IMR-90 (cell line): ENCODE data around the gene ZNF48. TPM values are rescaled to one million over a fixed set of nuclear protein-coding genes. Genes with fewer than 3 reads are reported as not detected.

Experiments used
- ATAC-seq: fragments of 200-7000 bp; cut with Tn5 transposase; 2 replicates; pipeline ENCODE4 v1.9.1; 2020; ENCODE audit warnings: low read depth, mild to moderate bottlenecking, moderate library complexity
- BruUV-seq: library from RNA; stranded (reverse); fragments of 400-500 nt; replicated peaks from 2 replicates; lab custom pipeline; 2021; lab: Mats Ljungman, UMichigan
- CTCF ChIA-PET: fragments of 300-600 bp; formaldehyde crosslinking; extraction: SDS; loops from one replicate; lab custom pipeline; 2021; ENCODE audit warnings: antibody characterized with exemption; lab: Yijun Ruan, JAX
- POLR2A ChIA-PET: fragments of 300-600 bp; sonication (Branson Sonifier 250); formaldehyde crosslinking; loops from one replicate; lab custom pipeline; 2022; ENCODE audit warnings: antibody characterized with exemption; ENCODE audit not compliant: unreplicated experiment; lab: Charles Lee
- DNase-seq: peaks from one replicate; pipeline ENCODE4 v3.0.0; 2013
- H2AFZ ChIP-seq: replicated peaks from 2 replicates; pipeline ENCODE3; 2013; ENCODE audit warnings: low read length, mild to moderate bottlenecking; ENCODE audit not compliant: poor library complexity
- H2AK5ac ChIP-seq: 2 replicates; pipeline ENCODE4 v1.6.1; 2013; ENCODE audit warnings: low read depth, low read length, inconsistent platforms
- H2AK9ac ChIP-seq: replicated peaks from 2 replicates; pipeline ENCODE3; 2013; ENCODE audit warnings: mild to moderate bottlenecking, low read depth, low read length, moderate library complexity; ENCODE audit not compliant: poor library complexity
- H2BK120ac ChIP-seq: 2 replicates; pipeline ENCODE4 v1.6.1; 2013; ENCODE audit warnings: low read depth, low read length, inconsistent platforms
- H2BK15ac ChIP-seq: 3 replicates; pipeline ENCODE4 v1.6.1; 2013; ENCODE audit warnings: low read depth, low read length, inconsistent platforms
- H2BK20ac ChIP-seq: 2 replicates; pipeline ENCODE4 v1.6.1; 2013; ENCODE audit warnings: low read depth, mild to moderate bottlenecking, inconsistent platforms, low read length, moderate library complexity
- H2BK5ac ChIP-seq: 2 replicates; pipeline ENCODE4 v1.6.1; 2013; ENCODE audit warnings: mild to moderate bottlenecking, low read depth, low read length, inconsistent platforms; ENCODE audit not compliant: poor library complexity, severe bottlenecking
- H3K14ac ChIP-seq: replicated peaks from 2 replicates; pipeline ENCODE4 v1.6.1; 2013; ENCODE audit warnings: low read depth, low read length, inconsistent platforms
- H3K18ac ChIP-seq: 2 replicates; pipeline ENCODE4 v1.6.1; 2013; ENCODE audit warnings: low read depth, low read length, control low read depth
- H3K23ac ChIP-seq: 2 replicates; pipeline ENCODE4 v1.6.1; 2013; ENCODE audit warnings: low read depth, low read length, inconsistent platforms
- H3K27ac ChIP-seq: 2 replicates; pipeline ENCODE4 v1.5.1; 2013; ENCODE audit warnings: mild to moderate bottlenecking, control low read depth, low read length; ENCODE audit not compliant: insufficient read depth
- H3K27me3 ChIP-seq: 2 replicates; pipeline ENCODE4 v1.6.1; 2013; ENCODE audit warnings: low read length; ENCODE audit not compliant: control insufficient read depth, insufficient read depth
- H3K36me3 ChIP-seq: 2 replicates; pipeline ENCODE4 v1.6.1; 2013; ENCODE audit warnings: low read length, mixed read lengths; ENCODE audit not compliant: control insufficient read depth, insufficient read depth
- H3K4ac ChIP-seq: 2 replicates; pipeline ENCODE4 v1.6.1; 2013; ENCODE audit warnings: low read depth, low read length, inconsistent platforms
- H3K4me1 ChIP-seq: 2 replicates; pipeline ENCODE4 v1.6.1; 2013; ENCODE audit warnings: low read length, mixed read lengths; ENCODE audit not compliant: control insufficient read depth, insufficient read depth
- H3K4me2 ChIP-seq: 2 replicates; pipeline ENCODE4 v1.6.1; 2013; ENCODE audit warnings: low read depth, mild to moderate bottlenecking, control low read depth, low read length, moderate library complexity
- H3K4me3 ChIP-seq: 2 replicates; pipeline ENCODE4 v1.5.1; 2013; ENCODE audit warnings: low read depth, mild to moderate bottlenecking, control low read depth, low read length, moderate library complexity; ENCODE audit not compliant: insufficient read depth
- H3K56ac ChIP-seq: 2 replicates; pipeline ENCODE4 v1.6.1; 2013; ENCODE audit warnings: low read length, inconsistent platforms; ENCODE audit not compliant: insufficient read depth; ENCODE audit errors: extremely low read depth
- H3K79me1 ChIP-seq, 2 experiments: 2 replicates each; pipeline ENCODE4 v1.6.1; 2013; ENCODE audit warnings: low read length in 2 of 2, inconsistent platforms in 1 of 2, low read depth in 1 of 2
- H3K9ac ChIP-seq: 2 replicates; pipeline ENCODE4 v1.6.1; 2013; ENCODE audit warnings: low read depth, low read length, control low read depth
- H3K9me1 ChIP-seq: 2 replicates; pipeline ENCODE4 v1.6.1; 2013; ENCODE audit warnings: low read length, inconsistent platforms; ENCODE audit not compliant: insufficient read depth
- H3K9me3 ChIP-seq: 2 replicates; pipeline ENCODE4 v1.6.1; 2013; ENCODE audit warnings: low read length; ENCODE audit not compliant: control insufficient read depth, insufficient read depth
- H4K20me1 ChIP-seq: 2 replicates; pipeline ENCODE4 v1.6.1; 2013; ENCODE audit warnings: low read length, inconsistent platforms; ENCODE audit not compliant: insufficient read depth
- H4K5ac ChIP-seq: 2 replicates; pipeline ENCODE4 v1.6.1; 2013; ENCODE audit warnings: mild to moderate bottlenecking, low read depth, low read length, control low read depth
- H4K8ac ChIP-seq, 2 experiments: 2 replicates each; pipeline ENCODE4 v1.6.1; 2013; ENCODE audit warnings: low read depth in 2 of 2, low read length in 2 of 2, control low read depth in 1 of 2, inconsistent platforms in 1 of 2
- H4K91ac ChIP-seq: 2 replicates; pipeline ENCODE4 v1.6.1; 2013; ENCODE audit warnings: low read depth, low read length, inconsistent platforms; ENCODE audit not compliant: insufficient read depth
- BHLHE40 ChIP-seq: fragments of 150-350 bp; IDR thresholded peaks from 2 replicates; pipeline ENCODE4 v1.6.1; 2016; ENCODE audit warnings: mild to moderate bottlenecking, low read depth, low read length
- CEBPB ChIP-seq: IDR thresholded peaks from 2 replicates; pipeline ENCODE4 v1.6.1; 2012; ENCODE audit warnings: low read depth, low read length, improper control_type of control experiment
- CHD1 ChIP-seq: IDR thresholded peaks from 2 replicates; pipeline ENCODE4 v1.6.1; 2012; ENCODE audit warnings: low read depth, low read length, improper control_type of control experiment
- CTCF ChIP-seq: conservative IDR thresholded peaks from 2 replicates; pipeline ENCODE4 v1.5.1; 2012; ENCODE audit warnings: mild to moderate bottlenecking, low read depth, low read length, improper control_type of control experiment
- ELK1 ChIP-seq: fragments of 150-350 bp; IDR thresholded peaks from 2 replicates; pipeline ENCODE4 v1.6.1; 2016; ENCODE audit warnings: low read depth, mild to moderate bottlenecking, low read length, moderate library complexity, borderline replicate concordance
- FOS ChIP-seq: fragments of 150-350 bp; IDR thresholded peaks from 2 replicates; pipeline ENCODE4 v1.6.1; 2016; ENCODE audit warnings: low read depth, low read length
- MAFK ChIP-seq: IDR thresholded peaks from 2 replicates; pipeline ENCODE4 v1.6.1; 2012; ENCODE audit warnings: low read depth, low read length, improper control_type of control experiment
- MAZ ChIP-seq: IDR thresholded peaks from 2 replicates; pipeline ENCODE4 v1.6.1; 2012; ENCODE audit warnings: low read depth, mild to moderate bottlenecking, low read length, improper control_type of control experiment, moderate library complexity, borderline replicate concordance
- MXI1 ChIP-seq: IDR thresholded peaks from 2 replicates; pipeline ENCODE4 v1.6.1; 2012; ENCODE audit warnings: low read depth, mild to moderate bottlenecking, low read length, moderate library complexity, borderline replicate concordance
- NFE2L2 ChIP-seq: fragments of 150-350 bp; IDR thresholded peaks from 2 replicates; pipeline ENCODE4 v1.6.1; 2016; ENCODE audit warnings: low read depth, mild to moderate bottlenecking, low read length
- POLR2A ChIP-seq: IDR thresholded peaks from 2 replicates; pipeline ENCODE4 v1.6.1; 2012; ENCODE audit warnings: mild to moderate bottlenecking, low read depth, low read length
- RAD21 ChIP-seq: IDR thresholded peaks from 2 replicates; pipeline ENCODE4 v1.6.1; 2012; ENCODE audit warnings: low read length, improper control_type of control experiment
- RCOR1 ChIP-seq: IDR thresholded peaks from 2 replicates; pipeline ENCODE4 v1.6.1; 2012; ENCODE audit warnings: mild to moderate bottlenecking, low read length, improper control_type of control experiment; ENCODE audit not compliant: insufficient replicate concordance
- RFX5 ChIP-seq: IDR thresholded peaks from 2 replicates; pipeline ENCODE4 v1.8.0; 2012; ENCODE audit warnings: low read depth, mild to moderate bottlenecking, low read length, moderate library complexity
- SMC3 ChIP-seq: fragments of 150-350 bp; IDR thresholded peaks from 2 replicates; pipeline ENCODE4 v1.6.1; 2016; ENCODE audit warnings: low read depth, mild to moderate bottlenecking, antibody characterized with exemption, low read length, moderate library complexity
- USF2 ChIP-seq: fragments of 150-350 bp; IDR thresholded peaks from 2 replicates; pipeline ENCODE4 v1.6.1; 2017; ENCODE audit warnings: mild to moderate bottlenecking, antibody characterized with exemption, low read length, low read depth
- WGBS, 2 experiments: methylation state at CpG; one replicate each; pipeline versions ENCODE4 v1.1.5 to v1.1.7; 2013; ENCODE audit warnings: missing lambda C conversion rate in 2 of 2; ENCODE audit not compliant: insufficient read length in 1 of 2; ENCODE audit errors: extremely low coverage in 2 of 2; 5-methylcytosine and 5-hydroxymethylcytosine counted together
- dilution Hi-C: fragments of 300-500 bp; cut with HindIII; formaldehyde crosslinking; loops from one replicate; pipeline ENCODE4 v1.14.3; 2018; ENCODE audit warnings: low sequenced_read_pairs; ENCODE audit not compliant: unreplicated experiment
- in situ Hi-C: fragments of 300-500 bp; cut with MboI; formaldehyde crosslinking; loops from 3 replicates; pipeline ENCODE4 v1.14.3; 2019; ENCODE audit warnings: low sequenced_read_pairs, inconsistent platforms, mixed read lengths
- intact Hi-C: fragments of 100-400 bp; cut with micrococcal nuclease; formaldehyde crosslinking; loops from 2 replicates; pipeline ENCODE4 v1.10.0; 2022
- polyA plus RNA-seq, 3 experiments: library from polyadenylated mRNA; depleted of rRNA; stranded (reverse); fragments of >200 nt; gene quantifications; 2 replicates each; pipeline ENCODE4 v1.2.3, GENCODE V29; 2012; ENCODE audit warnings: low replicate concordance in 1 of 3
- total RNA-seq: library from RNA; depleted of rRNA; stranded (reverse); fragments of >200 nt; gene quantifications from 2 replicates; pipeline ENCODE4 v1.2.3, GENCODE V29; 2012

ZNF48 gene
- total and polyA plus RNA-seq, 2 of the 4 experiments (the other 2 are of a cell fraction), result 5.8 to 6.6 TPM

- 82% methylated on average over 2 of the region's 5 CpGs; no CpG with 5 or more reads in 1 of the 2 experiments for WGBS, 2 experiments
- intact Hi-C loops (loop anchor here (5.0 kb wide), 1 partner anchor 302 kb away; the partner anchor contains the start of gene GDPD3), in situ Hi-C loops (loop anchor here (25.0 kb wide), 1 partner anchor 227 kb away; the partner anchor contains the start of genes BOLA2B, CORO1A, SLX1A and SULT1A3), dilution Hi-C loops (no loop called here)
- peaks cover 5 to 47% of the 10 kb centered on the region in 2 experiments; a peak in 2 of 4 replicates for H3K79me1 ChIP-seq
- no peak overlapping the region for H4K91ac ChIP-seq
- H3K27me3 ChIP-seq, result no peaks in the 10 kb centered on the region
- no peak overlapping the region for H2BK20ac ChIP-seq
- no peaks in the 10 kb centered on the region; the same call in 1 of the 2 replicates for H3K9me1 ChIP-seq
- H4K20me1 ChIP-seq, result peaks cover 7% of the 10 kb centered on the region
- no peak overlapping the region for H2AFZ ChIP-seq
- H3K9ac ChIP-seq, result no peak overlapping the region
- H2BK120ac ChIP-seq, result no peak overlapping the region
- H3K18ac ChIP-seq, result no peak overlapping the region
- H3K4ac ChIP-seq, result no peak overlapping the region
- BruUV-seq, result no TSS peak
- peak overlapping the region; percentile 7; the same call in 1 of the 2 replicates for H3K23ac ChIP-seq
- H2BK5ac ChIP-seq, result no peak overlapping the region
- H3K14ac ChIP-seq, result no peak overlapping the region
- DNase-seq (no peak), ATAC-seq (no peak)
- H3K56ac ChIP-seq, result no peak overlapping the region
- no peaks in the 10 kb centered on the region for H3K9me3 ChIP-seq
- H3K27ac ChIP-seq, result no peak overlapping the region
- H3K4me2 ChIP-seq, result no peak overlapping the region
- no peak overlapping the region for H2BK15ac ChIP-seq
- H2AK9ac ChIP-seq, result no peak overlapping the region
- no peak overlapping the region for H2AK5ac ChIP-seq
- no peak for TF ChIP-seq BHLHE40
- no peak for TF ChIP-seq RCOR1
- no peak for TF ChIP-seq ELK1
- TF ChIP-seq CHD1, result no peak
- no peak for TF ChIP-seq MAZ
- TF ChIP-seq USF2, result no peak
- TF ChIP-seq FOS, result no peak
- TF ChIP-seq MXI1, result no peak
- no peak for TF ChIP-seq MAFK
- no peak for TF ChIP-seq NFE2L2
- TF ChIP-seq CTCF, result no peak
- no peak for TF ChIP-seq RFX5
- no peak for TF ChIP-seq POLR2A
- no peak for TF ChIP-seq SMC3
- TF ChIP-seq CEBPB, result no peak
- TF ChIP-seq RAD21, result no peak
- POLR2A ChIA-PET, result no interaction called here
- no peak overlapping the region for H4K5ac ChIP-seq
- H3K36me3 ChIP-seq, result peaks cover 19% of the 10 kb centered on the region
- H3K4me1 ChIP-seq, result peaks cover 4% of the 10 kb centered on the region
- no peak overlapping the region for H3K4me3 ChIP-seq
- CTCF ChIA-PET, result interaction anchor here (0.6 kb wide), 1 partner anchor 323 kb away, joined by 3 read pairs; no protein-coding TSS in a partner anchor
- no peak overlapping the region for H4K8ac ChIP-seq
Observed at GRCh38 chr16:30414159-30414558, 18.9 kb downstream of the ZNF48 start.
